HCT116 (cell line): ENCODE measurements around the gene TEAD2. TPM values are rescaled to one million over a fixed set of nuclear protein-coding genes. Genes with fewer than 3 reads are reported as not detected.

Experiments
- ATAC-seq: fragments of 200-7000 bp; cut with Tn5 transposase; 2 replicates; pipeline ENCODE4 v1.9.1; 2020; ENCODE audit warnings: mild to moderate bottlenecking, moderate library complexity
- BruUV-seq: library from RNA; stranded (reverse); fragments of 400-500 nt; replicated peaks from 2 replicates; lab custom pipeline; 2021; lab: Mats Ljungman, UMichigan
- CTCF ChIA-PET: fragments of 300-600 bp; sonication (Branson Sonifier 250); formaldehyde crosslinking; loops from one replicate; lab custom pipeline; 2021; ENCODE audit warnings: antibody characterized with exemption; lab: Charles Lee
- POLR2A ChIA-PET: fragments of 300-600, 350-600 bp; sonication (Branson Sonifier 250); formaldehyde crosslinking; loops from one replicate; lab custom pipeline; 2021; ENCODE audit warnings: antibody characterized with exemption; lab: Charles Lee
- RAD21 ChIA-PET, 2 experiments: fragments of 300-600 bp; sonication (Branson Sonifier 250); formaldehyde crosslinking; loops; one replicate each; lab custom pipeline; 2023; ENCODE audit warnings: low total read pairs in 2 of 2; ENCODE audit not compliant: uncharacterized antibody in 2 of 2, unreplicated experiment in 2 of 2, low non-redundant PET in 1 of 2; lab: Charles Lee
- DNase-seq: peaks from one replicate; pipeline ENCODE4 v3.0.0-alpha.2; 2010; ENCODE audit warnings: low read depth, low spot score
- H2AFZ ChIP-seq: fragments of 200-600 bp; shearing (Covaris generic), sonication (generic); 2 replicates; pipeline ENCODE4 v1.6.1; 2017; ENCODE audit warnings: low read depth, mixed run types, mixed read lengths, antibody characterized with exemption, low read length; ENCODE audit not compliant: poor library complexity, severe bottlenecking
- H3K27ac ChIP-seq: 2 replicates; pipeline ENCODE4 v1.5.1; 2012; ENCODE audit warnings: low read depth, low read length
- H3K27me3 ChIP-seq: fragments of 200-600 bp; sonication (generic); 2 replicates; pipeline ENCODE4 v1.6.1; 2016; ENCODE audit warnings: mixed run types, low read length, mixed read lengths; ENCODE audit not compliant: insufficient read depth
- H3K36me3 ChIP-seq, 2 experiments: fragments of 200-500 bp in 1 of 2; fragments of 200-600 bp in 1 of 2; sonication (Bioruptor generic) in 1 of 2; sonication (generic) in 1 of 2; 2 replicates each; pipeline versions ENCODE4 v1.5.1 to v1.6.1; 2014 to 2016; ENCODE audit warnings: low read length in 2 of 2, inconsistent platforms in 1 of 2, mixed read lengths in 1 of 2, mixed run types in 1 of 2; ENCODE audit not compliant: insufficient read depth in 2 of 2, control insufficient read depth in 1 of 2
- H3K4me1 ChIP-seq, 2 experiments: fragments of 200-600 bp in 1 of 2; sonication (generic) in 1 of 2; 2 replicates each; pipeline versions ENCODE4 v1.5.1 to v1.6.1; 2012 to 2017; ENCODE audit warnings: low read length in 2 of 2, inconsistent platforms in 1 of 2, mild to moderate bottlenecking in 1 of 2, mixed read lengths in 1 of 2, mixed run types in 1 of 2, moderate library complexity in 1 of 2; ENCODE audit not compliant: insufficient read depth in 2 of 2, control insufficient read depth in 1 of 2
- H3K4me2 ChIP-seq: fragments of 200-600 bp; sonication (generic); 2 replicates; pipeline ENCODE4 v1.6.1; 2017; ENCODE audit warnings: mixed run types, low read length, mixed read lengths
- H3K4me3 ChIP-seq, 2 experiments: fragments of 200-600 bp in 1 of 2; sonication (generic) in 1 of 2; replicated peaks in 1 of 2; 2 replicates each; pipeline ENCODE4 v1.5.1; 2011 to 2016; ENCODE audit warnings: low read length in 2 of 2, control low read depth in 1 of 2, low read depth in 1 of 2, mild to moderate bottlenecking in 1 of 2, mixed read lengths in 1 of 2, mixed run types in 1 of 2
- H3K79me2 ChIP-seq: fragments of 200-600 bp; sonication (generic); 2 replicates; pipeline ENCODE4 v1.6.1; 2017; ENCODE audit warnings: mild to moderate bottlenecking, mixed run types, low read length, moderate library complexity, mixed read lengths; ENCODE audit not compliant: insufficient read depth
- H3K9ac ChIP-seq: fragments of 200-600 bp; sonication (generic); 2 replicates; pipeline ENCODE4 v1.6.1; 2016; ENCODE audit warnings: low read length, mixed read lengths
- H3K9me2 ChIP-seq: fragments of 200-600 bp; sonication (generic), shearing (Covaris generic); 2 replicates; pipeline ENCODE4 v1.6.1; 2017; ENCODE audit warnings: mixed run types, mild to moderate bottlenecking, moderate library complexity; ENCODE audit not compliant: insufficient read depth
- H3K9me3 ChIP-seq, 2 experiments: fragments of 200-500 bp in 1 of 2; fragments of 200-600 bp in 1 of 2; sonication (Bioruptor generic) in 1 of 2; sonication (generic) in 1 of 2; 2 replicates each; pipeline ENCODE4 v1.6.1; 2014 to 2017; ENCODE audit warnings: low read length in 2 of 2, mixed read lengths in 2 of 2, inconsistent platforms in 1 of 2, low read depth in 1 of 2, mild to moderate bottlenecking in 1 of 2, mixed run types in 1 of 2, moderate library complexity in 1 of 2; ENCODE audit not compliant: control insufficient read depth in 1 of 2, insufficient read depth in 1 of 2
- H4K20me1 ChIP-seq: fragments of 200-600 bp; sonication (generic), shearing (Covaris generic); 2 replicates; pipeline ENCODE4 v1.6.1; 2017; ENCODE audit warnings: mixed run types, mild to moderate bottlenecking, moderate library complexity; ENCODE audit not compliant: insufficient read depth
- EGR1 ChIP-seq: IDR thresholded peaks from 2 replicates; pipeline ENCODE4 v1.6.1; 2012; ENCODE audit warnings: low read depth
- ELF1 ChIP-seq: IDR thresholded peaks from 2 replicates; pipeline ENCODE4 v1.6.1; 2012; ENCODE audit warnings: low read depth, borderline replicate concordance
- EZH2 ChIP-seq: fragments of 200-600 bp; sonication (generic); IDR thresholded peaks from 2 replicates; pipeline ENCODE4 v1.6.1; 2017; ENCODE audit warnings: antibody characterized with exemption, mixed run types
- EZH2phosphoT487 ChIP-seq: fragments of 200-600 bp; IDR thresholded peaks from 2 replicates; pipeline ENCODE4 v1.6.1; 2018; ENCODE audit warnings: antibody characterized with exemption, borderline replicate concordance
- JUND ChIP-seq: IDR thresholded peaks from 2 replicates; pipeline ENCODE4 v1.6.1; 2012
- POLR2A ChIP-seq: IDR thresholded peaks from 2 replicates; pipeline ENCODE4 v1.7.0; 2011; ENCODE audit warnings: borderline replicate concordance; ENCODE audit not compliant: insufficient read depth, insufficient read length; ENCODE audit errors: extremely low read depth
- POLR2AphosphoS5 ChIP-seq: IDR thresholded peaks from 2 replicates; pipeline ENCODE4 v1.6.1; 2011; ENCODE audit warnings: mild to moderate bottlenecking, low read depth, low read length, moderate library complexity
- RAD21 ChIP-seq: IDR thresholded peaks from 2 replicates; pipeline ENCODE4 v1.6.1; 2012; ENCODE audit warnings: low read depth, mild to moderate bottlenecking
- SIN3A ChIP-seq: IDR thresholded peaks from 2 replicates; pipeline ENCODE4 v1.6.1; 2012; ENCODE audit warnings: low read depth
- SP1 ChIP-seq: IDR thresholded peaks from 2 replicates; pipeline ENCODE4 v1.6.1; 2012; ENCODE audit warnings: low read depth
- SRF ChIP-seq: IDR thresholded peaks from 2 replicates; pipeline ENCODE4 v1.6.1; 2012; ENCODE audit warnings: low read depth
- TCF7L2 ChIP-seq: IDR thresholded peaks from 2 replicates; pipeline ENCODE4 v1.7.0; 2011; ENCODE audit warnings: borderline replicate concordance, inconsistent platforms; ENCODE audit not compliant: insufficient read depth, insufficient read length; ENCODE audit errors: extremely low read depth
- YY1 ChIP-seq: IDR thresholded peaks from 2 replicates; pipeline ENCODE4 v1.6.1; 2011; ENCODE audit warnings: low read length, low read depth, moderate library complexity, mild to moderate bottlenecking; ENCODE audit not compliant: insufficient replicate concordance; ENCODE audit errors: extremely low read depth
- ZNF274 ChIP-seq: fragments of 200-500 bp; sonication (Bioruptor generic); IDR thresholded peaks from 2 replicates; pipeline ENCODE4 v1.6.1; 2014; ENCODE audit warnings: mild to moderate bottlenecking, low read depth, low read length, inconsistent platforms
- intact Hi-C: fragments of 100-400 bp; cut with micrococcal nuclease; formaldehyde crosslinking; loops from 2 replicates; pipeline ENCODE4 v1.10.0; 2022
- total RNA-seq: library from RNA; stranded (reverse); gene quantifications from one replicate; pipeline ENCODE4 v1.2.1, GENCODE V29; 2021; ENCODE audit not compliant: unreplicated experiment
- TF ChIP-seq, protein P1 (sequence below): IDR thresholded peaks from 2 replicates; pipeline ENCODE4 v1.6.1; 2011; ENCODE audit warnings: mild to moderate bottlenecking, low read length, moderate library complexity; ENCODE audit not compliant: insufficient replicate concordance; ENCODE audit errors: extremely low read depth
- TF ChIP-seq, protein P2 (sequence below): IDR thresholded peaks from 2 replicates; pipeline ENCODE4 v1.6.1; 2012; ENCODE audit warnings: low read depth
- TF ChIP-seq, protein P3 (sequence below), 3 experiments: fragments of 200-600 bp in 1 of 3; sonication (generic) in 1 of 3; IDR thresholded peaks in 2 of 3; conservative IDR thresholded peaks in 1 of 3; 2 replicates each; pipeline ENCODE4 v1.5.1; 2012 to 2017; ENCODE audit warnings: low read depth in 2 of 3, low read length in 2 of 3, antibody characterized with exemption in 1 of 3, borderline replicate concordance in 1 of 3, control low read depth in 1 of 3, mild to moderate bottlenecking in 1 of 3, mixed read lengths in 1 of 3, mixed run types in 1 of 3, moderate library complexity in 1 of 3; ENCODE audit not compliant: insufficient read depth in 1 of 3
- TF ChIP-seq, protein P4 (sequence below): IDR thresholded peaks from 2 replicates; pipeline ENCODE4 v1.6.1; 2012

Gene TEAD2
- total RNA-seq, 1 experiment from 2014 or later = 31.9 TPM

DNA sequence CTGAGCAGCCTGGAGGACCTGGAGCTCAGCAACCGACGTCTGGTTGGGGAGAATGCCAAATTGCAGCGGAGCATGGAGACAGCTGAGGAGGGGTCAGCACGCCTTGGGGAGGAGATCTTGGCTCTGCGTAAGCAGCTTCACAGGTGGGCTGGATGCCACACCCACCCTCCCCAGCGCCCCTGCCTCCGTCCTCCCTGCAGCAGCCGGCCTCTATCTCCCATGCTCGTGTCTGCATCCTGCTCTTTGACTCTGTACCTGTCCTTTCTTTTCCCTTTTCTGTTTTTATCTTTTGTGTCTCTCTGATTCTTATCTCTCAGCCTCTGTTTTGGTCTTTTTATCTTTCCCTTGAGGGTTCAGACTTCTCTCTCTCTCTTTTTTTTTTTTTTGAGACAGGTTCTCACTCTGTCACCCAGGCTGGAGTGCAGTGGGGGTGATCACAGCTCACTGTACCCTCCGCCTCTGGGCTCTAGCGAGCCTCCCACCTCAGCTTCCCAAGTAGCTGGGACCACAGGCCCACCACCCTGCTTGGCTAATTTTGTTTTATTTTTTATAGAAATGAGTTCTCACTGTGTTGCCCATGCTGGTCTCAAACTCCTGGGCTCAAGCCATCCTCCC, 35.9 kb upstream of the TEAD2 start:
- CTCF ChIA-PET = no interaction called here
- H3K27ac ChIP-seq = no peak overlapping the region
- RAD21 ChIA-PET = no interaction called here
- H3K9me2 ChIP-seq = no peaks in the 10 kb centered on the region
- BruUV-seq = no TSS peak
- no peaks in the 10 kb centered on the region for H3K79me2 ChIP-seq
- no peaks in the 10 kb centered on the region for H3K4me1 ChIP-seq
- no peaks in the 10 kb centered on the region for H3K27me3 ChIP-seq
- POLR2A ChIA-PET = interaction anchor here (1.2 kb wide), 1 partner anchor 55 kb away, joined by 3 read pairs; the partner anchor contains the start of gene ALDH16A1
- H3K4me2 ChIP-seq = no peak overlapping the region
- no peaks in the 10 kb centered on the region for H3K36me3 ChIP-seq
- no peaks in the 10 kb centered on the region for H3K9me3 ChIP-seq
- H3K9ac ChIP-seq = no peak overlapping the region
- TF ChIP-seq EZH2 (no peak), SRF (no peak), EGR1 (no peak), SP1 (no peak), TCF7L2 (no peak), SIN3A (no peak), JUND (no peak), ZNF274 (no peak), EZH2phosphoT487 (no peak), RAD21 (no peak), YY1 (no peak), POLR2A (no peak), ELF1 (no peak), POLR2AphosphoS5 (no peak)
- TF ChIP-seq, protein P1, sequence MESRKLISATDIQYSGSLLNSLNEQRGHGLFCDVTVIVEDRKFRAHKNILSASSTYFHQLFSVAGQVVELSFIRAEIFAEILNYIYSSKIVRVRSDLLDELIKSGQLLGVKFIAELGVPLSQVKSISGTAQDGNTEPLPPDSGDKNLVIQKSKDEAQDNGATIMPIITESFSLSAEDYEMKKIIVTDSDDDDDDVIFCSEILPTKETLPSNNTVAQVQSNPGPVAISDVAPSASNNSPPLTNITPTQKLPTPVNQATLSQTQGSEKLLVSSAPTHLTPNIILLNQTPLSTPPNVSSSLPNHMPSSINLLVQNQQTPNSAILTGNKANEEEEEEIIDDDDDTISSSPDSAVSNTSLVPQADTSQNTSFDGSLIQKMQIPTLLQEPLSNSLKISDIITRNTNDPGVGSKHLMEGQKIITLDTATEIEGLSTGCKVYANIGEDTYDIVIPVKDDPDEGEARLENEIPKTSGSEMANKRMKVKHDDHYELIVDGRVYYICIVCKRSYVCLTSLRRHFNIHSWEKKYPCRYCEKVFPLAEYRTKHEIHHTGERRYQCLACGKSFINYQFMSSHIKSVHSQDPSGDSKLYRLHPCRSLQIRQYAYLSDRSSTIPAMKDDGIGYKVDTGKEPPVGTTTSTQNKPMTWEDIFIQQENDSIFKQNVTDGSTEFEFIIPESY = no peak
- TF ChIP-seq, protein P2, sequence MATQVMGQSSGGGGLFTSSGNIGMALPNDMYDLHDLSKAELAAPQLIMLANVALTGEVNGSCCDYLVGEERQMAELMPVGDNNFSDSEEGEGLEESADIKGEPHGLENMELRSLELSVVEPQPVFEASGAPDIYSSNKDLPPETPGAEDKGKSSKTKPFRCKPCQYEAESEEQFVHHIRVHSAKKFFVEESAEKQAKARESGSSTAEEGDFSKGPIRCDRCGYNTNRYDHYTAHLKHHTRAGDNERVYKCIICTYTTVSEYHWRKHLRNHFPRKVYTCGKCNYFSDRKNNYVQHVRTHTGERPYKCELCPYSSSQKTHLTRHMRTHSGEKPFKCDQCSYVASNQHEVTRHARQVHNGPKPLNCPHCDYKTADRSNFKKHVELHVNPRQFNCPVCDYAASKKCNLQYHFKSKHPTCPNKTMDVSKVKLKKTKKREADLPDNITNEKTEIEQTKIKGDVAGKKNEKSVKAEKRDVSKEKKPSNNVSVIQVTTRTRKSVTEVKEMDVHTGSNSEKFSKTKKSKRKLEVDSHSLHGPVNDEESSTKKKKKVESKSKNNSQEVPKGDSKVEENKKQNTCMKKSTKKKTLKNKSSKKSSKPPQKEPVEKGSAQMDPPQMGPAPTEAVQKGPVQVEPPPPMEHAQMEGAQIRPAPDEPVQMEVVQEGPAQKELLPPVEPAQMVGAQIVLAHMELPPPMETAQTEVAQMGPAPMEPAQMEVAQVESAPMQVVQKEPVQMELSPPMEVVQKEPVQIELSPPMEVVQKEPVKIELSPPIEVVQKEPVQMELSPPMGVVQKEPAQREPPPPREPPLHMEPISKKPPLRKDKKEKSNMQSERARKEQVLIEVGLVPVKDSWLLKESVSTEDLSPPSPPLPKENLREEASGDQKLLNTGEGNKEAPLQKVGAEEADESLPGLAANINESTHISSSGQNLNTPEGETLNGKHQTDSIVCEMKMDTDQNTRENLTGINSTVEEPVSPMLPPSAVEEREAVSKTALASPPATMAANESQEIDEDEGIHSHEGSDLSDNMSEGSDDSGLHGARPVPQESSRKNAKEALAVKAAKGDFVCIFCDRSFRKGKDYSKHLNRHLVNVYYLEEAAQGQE = no peak
- TF ChIP-seq, protein P3, sequence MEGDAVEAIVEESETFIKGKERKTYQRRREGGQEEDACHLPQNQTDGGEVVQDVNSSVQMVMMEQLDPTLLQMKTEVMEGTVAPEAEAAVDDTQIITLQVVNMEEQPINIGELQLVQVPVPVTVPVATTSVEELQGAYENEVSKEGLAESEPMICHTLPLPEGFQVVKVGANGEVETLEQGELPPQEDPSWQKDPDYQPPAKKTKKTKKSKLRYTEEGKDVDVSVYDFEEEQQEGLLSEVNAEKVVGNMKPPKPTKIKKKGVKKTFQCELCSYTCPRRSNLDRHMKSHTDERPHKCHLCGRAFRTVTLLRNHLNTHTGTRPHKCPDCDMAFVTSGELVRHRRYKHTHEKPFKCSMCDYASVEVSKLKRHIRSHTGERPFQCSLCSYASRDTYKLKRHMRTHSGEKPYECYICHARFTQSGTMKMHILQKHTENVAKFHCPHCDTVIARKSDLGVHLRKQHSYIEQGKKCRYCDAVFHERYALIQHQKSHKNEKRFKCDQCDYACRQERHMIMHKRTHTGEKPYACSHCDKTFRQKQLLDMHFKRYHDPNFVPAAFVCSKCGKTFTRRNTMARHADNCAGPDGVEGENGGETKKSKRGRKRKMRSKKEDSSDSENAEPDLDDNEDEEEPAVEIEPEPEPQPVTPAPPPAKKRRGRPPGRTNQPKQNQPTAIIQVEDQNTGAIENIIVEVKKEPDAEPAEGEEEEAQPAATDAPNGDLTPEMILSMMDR (IDR thresholded peaks at IDR 0.05 in 2 of 3, conservative IDR thresholded peaks at IDR 0.05 in 1 of 3; ENCODE audit: borderline replicate concordance in 1 of 3, insufficient read depth in 1 of 3, low read depth in 2 of 3, low read length in 2 of 3) = no peak
- TF ChIP-seq, protein P4, sequence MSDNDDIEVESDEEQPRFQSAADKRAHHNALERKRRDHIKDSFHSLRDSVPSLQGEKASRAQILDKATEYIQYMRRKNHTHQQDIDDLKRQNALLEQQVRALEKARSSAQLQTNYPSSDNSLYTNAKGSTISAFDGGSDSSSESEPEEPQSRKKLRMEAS = no peak
- intact Hi-C loops = no loop called here
- DNase-seq = no peak
- no peak for ATAC-seq
- no peak overlapping the region for H3K4me3 ChIP-seq
- H4K20me1 ChIP-seq = no peaks in the 10 kb centered on the region
- H2AFZ ChIP-seq = no peak overlapping the region
